H54 (cell line): ENCODE measurements around the gene AOAH.
"Not testable (repeated sequence)": the region's sequence is repeated elsewhere in the genome, so short reads cannot be mapped to it uniquely, and the experiment has no call there.

Experiments used
- DNase-seq: peaks from one replicate; pipeline ENCODE4 v3.0.0; 2011; ENCODE audit warnings: low spot score, mixed read lengths; ENCODE audit not compliant: insufficient read length
- FAIRE-seq: peaks from 3 replicates; lab custom pipeline; 2011; peaks lifted over from hg19 to GRCh38; lab: Jason Lieb, UNC
- POLR2A ChIP-seq: IDR thresholded peaks from 2 replicates; pipeline ENCODE4 v1.6.1; 2011; ENCODE audit warnings: low read depth, mild to moderate bottlenecking, low read length

Gene AOAH

GRCh38 chr7:36468370-36469101 is 255.8 kb downstream of the AOAH start:
- TF ChIP-seq POLR2A, result no peak
- no peak for DNase-seq
- FAIRE-seq, result no peak

GRCh38 chr7:36466001-36466400 is 258.3 kb downstream of the AOAH start:
- not testable (repeated sequence) for DNase-seq, FAIRE-seq

DNA sequence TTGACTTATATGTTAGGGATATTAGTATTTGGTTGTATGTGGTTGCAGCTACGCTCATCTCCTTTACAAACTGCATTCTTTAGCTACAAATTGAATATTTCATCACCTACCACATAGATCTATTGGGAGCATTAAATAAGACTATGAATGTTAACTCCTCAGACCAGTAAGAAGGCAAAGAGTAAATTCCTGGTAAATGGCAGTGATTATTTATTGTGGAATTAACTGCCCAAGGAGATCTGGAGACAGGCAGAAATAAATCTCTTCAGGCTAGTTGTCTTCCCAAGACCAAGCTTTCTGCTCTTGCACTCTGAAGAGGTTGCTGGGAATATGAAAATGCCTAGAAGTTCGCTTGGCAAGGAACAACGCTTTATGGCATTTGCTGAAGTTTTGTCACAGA is 260.0 kb downstream of the AOAH start:
- no peak for TF ChIP-seq POLR2A
- FAIRE-seq, result no peak
- DNase-seq, result no peak
